ENCODE data around the gene CPT1A. TPM values are rescaled to one million over a fixed set of nuclear protein-coding genes. Genes with fewer than 3 reads are reported as not detected.

CPT1A gene
- total RNA-seq, 1 donor from 2014 or later: 29.2 TPM

- FAIRE-seq: no peak
- TF ChIP-seq CTCF (IDR thresholded peaks at IDR 0.05; ENCODE audit: insufficient read depth, low read length, severe bottlenecking): no peak
Observed at GRCh38 chr11:68783216-68783821, 58.4 kb downstream of the CPT1A start.

GRCh38 chr11:68782711-68783110, 59.0 kb downstream of the CPT1A start:
- FAIRE-seq (no peak), DNase-seq (ENCODE audit: low read depth) (no peak)
- no peaks in the 10 kb centered on the region for H3K27me3 ChIP-seq (ENCODE audit: control insufficient read depth, insufficient read depth, low read length)
- peaks cover 1% of the 10 kb centered on the region for H3K36me3 ChIP-seq (ENCODE audit: control insufficient read depth, insufficient read depth, low read length)
- TF ChIP-seq CTCF (IDR thresholded peaks at IDR 0.05; ENCODE audit: insufficient read depth, low read length, severe bottlenecking): no peak
- no peak overlapping the region for H3K4me3 ChIP-seq (ENCODE audit: low read depth, low read length)

More at GRCh38 chr11:68783216-68783821, 58.4 kb downstream of the CPT1A start:
- Histone ChIP-seq H3K4me3 (ENCODE audit: low read depth, low read length) (no peak overlapping the region), H3K27me3 (ENCODE audit: control insufficient read depth, insufficient read depth, low read length) (no peaks in the 10 kb centered on the region), H3K36me3 (ENCODE audit: control insufficient read depth, insufficient read depth, low read length) (peaks cover 1% of the 10 kb centered on the region)
- no peak for DNase-seq (ENCODE audit: low read depth)

GRCh38 chr11:68780829-68781228, 60.9 kb downstream of the CPT1A start:
- FAIRE-seq (peak; percentile 85), DNase-seq (ENCODE audit: low read depth) (peak; percentile 1)
- no peaks in the 10 kb centered on the region for H3K27me3 ChIP-seq (ENCODE audit: control insufficient read depth, insufficient read depth, low read length)
- TF ChIP-seq CTCF (IDR thresholded peaks at IDR 0.05; ENCODE audit: insufficient read depth, low read length, severe bottlenecking): no peak
- H3K36me3 ChIP-seq (ENCODE audit: control insufficient read depth, insufficient read depth, low read length): peaks cover 1% of the 10 kb centered on the region
- H3K4me3 ChIP-seq (ENCODE audit: low read depth, low read length): no peak overlapping the region

GRCh38 chr11:68778205-68778604, 63.5 kb downstream of the CPT1A start:
- Histone ChIP-seq H3K36me3 (ENCODE audit: control insufficient read depth, insufficient read depth, low read length) (peaks cover 1% of the 10 kb centered on the region), H3K27me3 (ENCODE audit: control insufficient read depth, insufficient read depth, low read length) (no peaks in the 10 kb centered on the region), H3K4me3 (ENCODE audit: low read depth, low read length) (no peak overlapping the region)
- FAIRE-seq: no peak
- DNase-seq (ENCODE audit: low read depth): no peak
- no peak for TF ChIP-seq CTCF (IDR thresholded peaks at IDR 0.05; ENCODE audit: insufficient read depth, low read length, severe bottlenecking)

GRCh38 chr11:68776442-68777235, 65.1 kb downstream of the CPT1A start:
- Histone ChIP-seq H3K27me3 (ENCODE audit: control insufficient read depth, insufficient read depth, low read length) (no peaks in the 10 kb centered on the region), H3K4me3 (ENCODE audit: low read depth, low read length) (no peak overlapping the region), H3K36me3 (ENCODE audit: control insufficient read depth, insufficient read depth, low read length) (peaks cover 1% of the 10 kb centered on the region)
- no peak for TF ChIP-seq CTCF (IDR thresholded peaks at IDR 0.05; ENCODE audit: insufficient read depth, low read length, severe bottlenecking)
- FAIRE-seq (no peak), DNase-seq (ENCODE audit: low read depth) (no peak)

Measured in bronchial epithelial cell (primary cell).